Activated CD4-positive, alpha-beta T cell treated with anti-CD3 and anti-CD28 coated beads, Interleukin-2, Interleukin-6, amounts not matched to agents 100 ng/mL and 50 ng/mL, durations not matched to agents 16 hours and 8 hours (primary cell): ENCODE measurements around the gene GUCD1.
"Not testable (repeated sequence)": the region's sequence is repeated elsewhere in the genome, so short reads cannot be mapped to it uniquely, and the experiment has no call there.

ENCODE experiments used
- DNase-seq: peaks from one replicate; pipeline ENCODE4 v3.0.0-alpha.2; 2020

The GUCD1 gene

DNA sequence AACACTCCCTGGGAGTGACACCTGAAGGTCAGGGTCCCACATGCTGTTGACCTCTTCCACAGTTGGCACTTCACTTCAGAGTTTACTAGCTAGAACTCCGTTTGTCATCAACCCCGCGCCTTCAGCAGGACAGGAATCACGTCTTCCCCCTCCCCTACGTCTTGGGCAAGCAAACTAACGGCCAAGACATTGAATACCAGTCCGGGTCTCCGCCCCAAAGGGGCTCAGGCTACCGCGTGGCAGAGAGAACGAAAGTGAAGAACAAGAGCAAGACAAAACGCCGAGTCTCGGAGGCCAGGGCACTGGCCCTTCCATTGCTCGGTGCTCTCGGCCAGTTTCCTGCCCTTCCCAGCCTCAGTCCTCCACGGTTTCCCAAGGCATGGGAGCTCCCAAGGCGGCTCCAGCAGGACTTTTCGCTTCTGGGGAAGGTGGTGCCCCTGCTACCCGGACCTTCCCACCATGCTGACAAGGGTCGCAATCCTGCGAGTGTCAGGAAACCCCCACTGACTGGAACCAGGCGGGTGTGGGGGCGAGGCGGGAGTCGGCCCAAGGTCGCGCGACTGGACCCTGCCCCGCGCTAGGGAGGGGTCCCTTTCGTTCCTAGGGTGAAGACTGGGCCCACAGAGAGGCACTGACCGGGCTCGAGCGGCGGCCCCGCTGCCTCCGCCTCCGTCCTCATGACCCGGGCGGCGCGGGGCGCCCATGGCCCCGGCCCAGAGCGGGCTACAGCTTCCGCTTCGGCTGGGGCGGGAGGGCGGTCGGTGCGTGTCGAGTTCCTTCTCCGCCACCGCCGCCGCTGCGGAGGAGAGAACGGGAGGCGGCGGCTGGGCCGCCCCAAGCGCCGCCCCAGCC, at the start of gene GUCD1:
Gene GUCD1 (minus strand): TSS at position 826 of the 852 bp plus-strand sequence. CDS start 147 bp downstream, at position 679.
- peak; percentile 45 for DNase-seq

GRCh38 chr22:24603770-24604629, 49.1 kb upstream of the GUCD1 start:
- peak; percentile 39 for DNase-seq

DNA sequence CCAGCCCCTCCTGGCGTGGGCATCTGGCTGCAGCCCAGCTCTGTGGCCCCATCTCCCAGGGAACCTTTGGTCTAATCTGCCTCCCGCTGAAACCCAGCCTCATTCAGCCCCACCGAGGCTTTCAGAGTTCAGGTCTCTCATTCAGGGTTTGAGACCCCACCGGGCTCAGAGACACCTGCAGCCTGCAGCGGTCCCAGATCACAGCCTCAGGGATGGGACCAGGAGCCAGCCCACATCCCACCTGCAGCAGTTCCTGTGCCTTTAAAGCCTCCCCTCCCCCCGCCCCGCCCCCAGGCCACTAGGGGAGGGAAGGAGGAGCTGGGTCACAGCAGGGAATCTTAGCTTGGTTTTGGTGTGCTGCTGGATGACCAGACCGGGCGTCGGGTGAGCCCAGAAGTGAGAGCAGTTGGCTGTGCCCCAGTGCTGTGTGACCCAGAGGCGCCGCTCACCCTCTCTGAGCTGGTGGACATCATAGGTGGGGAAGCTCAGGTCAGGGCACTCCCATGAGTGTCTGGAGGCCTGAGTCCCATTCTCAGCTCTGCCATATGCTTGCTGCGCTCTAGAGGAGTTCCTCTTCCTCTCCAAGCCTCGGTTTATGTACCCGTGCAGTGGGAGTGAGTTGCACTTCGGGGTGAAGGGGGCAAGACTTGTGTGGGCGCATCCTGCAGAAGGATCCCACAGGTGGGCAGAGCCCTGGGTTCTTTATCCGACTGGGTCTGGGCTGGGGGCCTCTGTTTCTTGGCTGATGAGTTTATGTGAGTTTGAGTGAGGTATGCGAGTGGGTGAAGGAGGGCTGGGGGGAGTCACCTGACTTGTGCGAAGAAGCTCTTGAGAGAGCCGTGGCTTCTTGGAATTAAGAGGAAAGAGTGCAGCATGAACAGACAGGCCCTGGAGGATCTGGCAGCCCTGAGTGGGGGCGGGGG, 48.2 kb upstream of the GUCD1 start, which contains the start of gene GGT1:
Gene GGT1 (plus strand): TSS at position 347 of the 923 bp plus-strand sequence. CDS start 7,889 bp downstream, outside the sequence.
- DNase-seq: not testable (repeated sequence)

DNA sequence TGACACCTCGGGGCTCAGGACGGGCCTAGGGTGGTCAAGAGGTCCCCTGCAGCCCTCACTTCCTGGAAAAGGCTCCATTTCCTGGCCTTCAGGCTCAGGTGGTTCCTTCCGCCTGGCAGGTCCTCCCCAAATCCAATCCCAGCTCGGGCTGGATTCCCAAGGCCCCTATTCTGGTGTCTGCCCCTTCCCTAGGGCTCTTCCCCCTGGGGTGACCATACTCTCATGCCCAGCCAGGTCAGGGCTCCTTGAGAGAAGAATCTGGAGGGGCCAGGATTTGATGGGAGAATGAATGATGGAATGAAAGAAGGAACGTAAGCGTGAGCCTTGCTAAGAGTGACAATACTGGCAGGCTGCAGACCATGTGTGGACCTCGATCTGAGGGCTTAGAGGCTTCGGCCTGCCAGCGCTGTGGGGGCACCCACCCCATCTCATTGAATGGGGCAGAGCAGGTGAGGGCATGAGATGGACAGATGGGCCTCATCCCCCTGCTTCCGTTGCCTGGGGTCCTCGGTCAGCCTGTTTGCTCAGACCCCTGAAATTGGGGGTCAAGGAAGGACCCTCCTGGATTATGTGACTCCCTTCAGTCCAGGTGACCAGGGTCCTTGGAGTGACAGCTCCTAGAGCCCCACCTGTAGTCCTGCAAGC, 47.3 kb upstream of the GUCD1 start:
- not testable (repeated sequence) for DNase-seq

- DNase-seq: peak; percentile 50
Measured at GRCh38 chr22:24601217-24602104, 46.5 kb upstream of the GUCD1 start.

GRCh38 chr22:24599958-24600715, 45.2 kb upstream of the GUCD1 start:
- not testable (repeated sequence) for DNase-seq

DNA sequence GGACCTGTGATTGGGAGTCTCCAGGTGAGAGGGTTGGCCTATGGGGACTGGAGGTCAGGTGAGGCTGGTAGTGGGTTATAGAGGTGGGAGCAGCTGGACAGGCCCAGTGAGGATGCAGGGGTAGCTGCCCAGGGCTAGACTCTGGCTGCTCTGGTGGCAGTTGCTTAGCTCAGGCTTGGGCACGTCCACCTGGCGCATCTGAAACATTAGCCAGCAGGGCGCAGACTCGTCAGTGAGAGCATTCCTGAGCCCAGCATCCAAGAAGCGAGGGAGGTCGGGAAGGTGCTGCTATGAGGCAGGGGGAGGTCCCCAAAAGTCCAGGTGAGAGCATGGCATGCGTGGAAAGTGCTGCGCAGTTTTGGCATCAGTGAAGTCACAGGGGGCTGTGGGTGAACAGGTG, 44.6 kb upstream of the GUCD1 start:
- DNase-seq: no peak

DNA sequence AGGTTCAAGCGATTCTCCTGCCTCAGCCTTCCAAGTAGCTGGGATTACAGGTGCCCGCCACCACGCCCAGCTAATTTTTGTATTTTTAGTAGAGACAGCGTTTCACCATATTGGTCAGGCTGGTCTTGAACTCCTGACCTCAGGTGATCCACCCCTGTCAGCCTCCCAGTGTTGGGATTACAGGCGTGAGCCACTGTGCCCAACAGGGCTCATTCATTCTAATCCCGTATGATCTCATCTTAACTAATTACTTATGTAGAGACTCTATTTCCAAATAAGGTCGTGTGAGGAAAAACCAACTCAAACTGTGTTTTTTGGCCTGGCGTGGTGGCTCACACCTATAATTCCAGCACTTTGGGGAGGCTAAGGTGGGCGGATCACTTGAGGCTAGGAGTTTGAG, 42.1 kb upstream of the GUCD1 start:
- not testable (repeated sequence) for DNase-seq

DNA sequence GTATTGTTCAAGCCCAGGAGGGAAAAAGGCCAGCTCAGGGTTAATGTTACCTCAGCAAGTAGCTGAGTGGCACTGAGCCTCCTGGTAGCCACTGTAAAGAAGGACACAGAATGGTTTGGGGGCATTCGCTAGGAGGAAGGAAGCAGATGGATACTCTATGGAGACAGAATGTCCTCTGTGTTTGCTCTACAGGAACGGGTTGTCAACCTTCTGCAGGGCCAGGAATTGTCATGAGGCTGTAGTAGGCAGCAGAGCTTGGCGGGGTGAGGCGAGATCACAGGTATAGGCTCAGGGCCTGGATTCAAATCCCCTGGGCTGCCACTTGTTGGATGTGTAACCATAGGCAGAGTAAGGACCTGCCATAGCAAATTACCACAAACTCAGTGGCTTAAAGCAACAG, 40.9 kb upstream of the GUCD1 start:
- DNase-seq: no peak

GRCh38 chr22:24595228-24595627, 40.3 kb upstream of the GUCD1 start:
- no peak for DNase-seq

GRCh38 chr22:24594569-24595120, 39.7 kb upstream of the GUCD1 start:
- DNase-seq: no peak

DNA sequence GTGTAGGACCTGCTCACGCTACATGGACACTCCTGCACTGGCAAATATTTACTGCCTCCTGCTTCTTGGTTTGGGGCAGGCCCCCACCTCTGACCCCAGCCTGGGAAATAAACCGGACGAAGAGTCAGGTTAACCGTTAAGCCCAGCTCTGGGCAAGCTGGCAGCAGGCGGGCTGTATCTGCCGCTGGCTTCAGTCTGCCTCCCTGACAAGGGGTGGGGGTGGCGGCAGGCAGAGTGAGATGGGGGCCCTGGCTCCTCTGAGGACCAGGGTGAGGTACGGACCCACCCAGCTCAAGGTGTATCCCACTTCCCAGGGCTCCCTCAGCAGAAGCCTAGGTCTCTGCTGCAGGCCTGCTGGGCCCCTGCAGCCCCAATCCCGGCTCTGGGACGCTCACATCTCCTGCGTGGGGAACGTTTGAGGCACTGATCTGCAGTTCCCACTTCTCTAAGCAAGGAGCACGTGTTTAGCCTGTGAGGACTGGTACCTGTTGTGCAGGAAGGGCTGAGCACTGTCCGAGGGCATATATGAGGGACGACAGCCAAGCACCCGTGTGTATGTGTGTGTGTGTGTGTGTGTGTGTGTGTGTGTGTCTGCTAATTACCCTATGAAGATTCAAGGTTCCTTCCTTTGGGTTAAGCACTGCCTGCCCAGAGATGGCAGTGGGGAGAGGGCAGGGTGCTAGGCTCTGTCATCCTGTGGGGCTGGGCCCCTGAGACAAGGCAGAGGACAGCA, 39.1 kb upstream of the GUCD1 start:
- DNase-seq: no peak

GRCh38 chr22:24593559-24593835, 38.6 kb upstream of the GUCD1 start:
- not testable (repeated sequence) for DNase-seq

DNA sequence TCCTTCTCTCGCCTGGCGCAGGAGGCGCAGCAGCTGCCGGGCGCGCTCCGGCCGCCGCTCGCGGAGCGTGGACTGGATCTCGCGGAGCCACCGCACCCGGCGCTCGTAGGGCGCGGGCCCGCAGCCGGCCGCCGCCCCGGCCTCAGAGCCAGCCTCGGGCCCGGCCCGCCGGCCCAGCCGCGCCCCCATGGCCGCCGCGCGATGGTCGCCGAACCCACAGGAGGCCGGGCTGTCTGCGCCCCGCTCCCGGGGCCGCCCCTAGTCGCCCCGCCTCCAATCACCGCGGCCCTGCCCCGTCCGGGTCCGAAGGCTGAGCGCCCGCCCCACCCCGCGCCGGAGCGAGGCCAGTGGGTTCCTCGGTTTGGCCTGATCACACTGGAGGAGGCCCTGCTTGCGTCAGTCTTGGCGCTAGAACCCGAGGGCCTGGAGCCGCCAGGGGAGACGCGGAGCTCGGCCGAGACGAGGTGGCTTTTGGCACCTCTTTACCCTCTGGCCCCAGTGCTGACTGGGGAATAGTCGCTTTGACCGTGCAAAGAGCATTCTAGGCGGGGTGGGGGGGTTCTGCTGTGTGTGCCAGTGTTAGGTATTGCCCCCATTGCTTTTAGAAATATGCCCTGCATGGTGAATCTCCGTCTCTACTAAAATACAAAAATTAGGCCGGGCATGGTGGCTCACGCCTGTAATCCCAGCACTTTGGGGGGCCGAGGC, 38.1 kb upstream of the GUCD1 start, which contains the start of gene LRRC75B:
Gene LRRC75B (minus strand): TSS at position 223 of the 708 bp plus-strand sequence. CDS start 34 bp downstream, at position 189.
- peak; percentile 69 for DNase-seq

DNA sequence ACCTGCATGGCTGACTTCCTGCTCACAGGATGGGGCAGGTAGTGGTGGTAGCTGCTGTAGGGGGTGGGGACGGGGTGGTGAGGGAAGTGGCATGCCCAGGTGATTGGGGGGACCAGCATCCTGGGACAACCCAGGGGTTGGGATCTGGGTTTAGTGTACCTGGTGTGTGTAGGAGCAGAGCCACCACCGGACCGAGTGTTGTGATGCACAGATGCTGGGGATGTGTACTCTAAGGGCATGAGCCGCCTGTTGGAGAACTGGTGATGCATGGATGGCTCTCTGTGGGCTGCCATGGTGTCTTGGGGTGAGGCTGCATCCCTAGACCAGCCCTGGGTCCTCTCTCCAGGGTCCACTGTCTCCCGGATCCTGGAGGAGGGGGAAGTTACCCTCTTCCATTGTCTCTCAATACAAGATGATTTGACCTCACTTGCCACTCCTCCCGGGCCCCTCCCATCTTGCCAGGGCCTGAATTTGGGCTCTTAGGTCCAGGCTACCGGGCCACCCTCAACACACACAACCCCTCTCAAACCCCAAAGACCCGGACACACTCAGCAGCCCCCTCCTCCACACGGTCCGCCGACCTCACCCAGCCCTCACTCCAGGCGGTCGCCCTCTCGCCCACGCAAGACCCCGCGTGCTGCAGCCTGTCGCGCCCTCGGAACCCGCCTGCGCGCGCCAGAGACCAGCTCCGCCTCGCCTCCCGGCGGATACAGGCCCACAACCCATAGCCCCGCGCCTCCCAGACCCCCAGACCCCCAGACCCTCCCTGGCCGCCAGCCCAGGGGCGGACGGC, 37.3 kb upstream of the GUCD1 start:
- DNase-seq: no peak

GRCh38 chr22:24591286-24591830, 36.4 kb upstream of the GUCD1 start:
- no peak for DNase-seq

DNA sequence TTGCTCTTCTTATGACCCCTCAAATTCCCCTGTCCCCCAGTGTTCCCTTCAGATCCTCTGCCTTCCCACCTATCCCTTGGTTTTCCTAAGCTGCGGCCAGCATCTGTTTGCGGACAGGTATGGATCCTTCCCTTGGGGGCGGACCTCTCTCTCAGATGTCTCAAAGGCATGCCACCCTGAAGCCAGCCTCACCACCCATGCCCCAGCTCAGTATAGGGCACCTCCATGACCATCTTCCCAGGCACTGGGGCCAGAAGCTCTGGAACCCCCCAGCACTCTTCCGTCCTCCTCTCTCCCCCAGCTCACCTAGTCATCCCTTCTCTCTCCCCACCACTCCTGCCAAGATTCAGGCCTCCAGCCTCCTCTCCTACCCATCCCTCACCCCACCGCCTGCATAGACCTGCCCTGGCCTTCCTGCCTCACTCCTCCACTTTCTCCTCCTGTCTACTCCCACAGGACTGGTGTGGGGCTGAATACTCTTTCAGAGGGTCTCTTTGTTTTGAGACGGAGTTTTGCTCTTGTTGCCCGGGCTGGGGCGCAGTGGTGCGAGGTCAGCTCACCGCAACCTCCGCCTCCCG, 35.7 kb upstream of the GUCD1 start:
- no peak for DNase-seq
